ENCODE data around the gene SNRNP25.

SNRNP25 gene

DNA sequence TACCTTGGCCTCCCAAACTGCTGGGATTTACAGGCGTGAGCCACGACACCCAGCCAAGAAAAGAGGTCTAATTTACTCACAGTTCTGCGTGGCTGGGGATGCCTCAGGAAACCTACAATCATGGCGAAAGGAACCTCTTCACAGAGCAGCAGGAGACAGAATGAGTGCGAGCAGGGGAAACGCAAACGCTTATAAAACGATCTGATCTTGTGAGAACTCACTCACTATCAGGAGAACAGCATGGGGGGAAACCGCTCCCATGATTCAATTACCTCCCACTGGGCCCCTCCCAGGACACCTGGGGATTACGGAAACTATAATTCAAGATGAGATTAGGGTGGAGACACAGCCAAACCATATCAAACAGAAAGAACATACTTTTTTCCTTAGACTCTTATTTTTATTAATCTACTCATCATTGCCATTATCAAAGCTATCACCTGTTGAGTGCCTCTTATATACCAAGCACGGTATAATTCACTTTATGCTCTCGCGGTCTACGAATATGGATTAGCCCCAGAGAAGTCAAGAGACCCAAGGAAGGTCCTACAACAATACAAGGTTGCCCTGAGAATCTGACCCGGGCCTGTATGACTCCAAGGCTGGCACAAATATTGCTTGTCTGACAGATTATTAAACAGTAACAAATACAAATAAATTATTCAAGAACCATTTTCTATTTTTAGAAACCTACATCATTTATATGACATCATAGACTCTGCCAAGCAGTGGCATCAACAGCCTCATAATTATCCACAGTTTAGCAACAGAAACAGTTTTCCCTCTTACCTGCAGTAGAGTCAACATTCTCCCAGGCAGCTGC, 2.6 kb upstream of the SNRNP25 start:
- no peak for DNase-seq (ENCODE audit: insufficient read length, low spot score)
- no peak for TF ChIP-seq POLR2A (IDR thresholded peaks at IDR 0.05; ENCODE audit: low read depth, low read length)
- no peak for FAIRE-seq

GRCh38 chr16:54237-54581, 581 bp downstream of the SNRNP25 start:
- no peak for TF ChIP-seq POLR2A (IDR thresholded peaks at IDR 0.05; ENCODE audit: low read depth, low read length)
- DNase-seq (ENCODE audit: insufficient read length, low spot score): no peak
- no peak for FAIRE-seq

DNA sequence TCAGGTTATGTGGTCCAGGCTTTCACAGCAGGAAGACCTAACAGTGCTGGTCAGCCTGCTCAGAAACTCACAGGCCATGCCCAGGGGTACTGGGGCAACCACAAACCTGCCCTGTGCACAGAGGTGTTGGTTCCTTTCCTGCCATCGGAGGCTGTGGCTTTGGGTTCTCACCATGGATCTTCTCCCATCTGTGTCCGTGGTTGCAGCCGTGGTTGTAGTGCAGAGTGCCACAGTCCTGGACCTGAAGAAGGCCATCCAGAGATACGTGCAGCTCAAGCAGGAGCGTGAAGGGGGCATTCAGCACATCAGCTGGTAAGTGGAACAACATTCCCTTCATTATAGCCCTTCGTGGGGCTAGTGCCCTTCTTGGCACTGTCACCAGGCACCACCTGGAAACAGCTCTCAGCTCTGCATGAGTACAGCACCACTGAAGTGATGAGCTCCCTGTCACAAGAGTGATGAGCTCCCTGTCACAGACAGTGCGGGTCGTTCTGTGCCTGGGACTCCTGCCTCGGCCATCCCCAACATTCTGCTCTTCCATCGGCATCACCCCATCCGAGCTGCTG, 2.0 kb downstream of the SNRNP25 start:
- FAIRE-seq (no peak), DNase-seq (ENCODE audit: insufficient read length, low spot score) (no peak)
- no peak for TF ChIP-seq POLR2A (IDR thresholded peaks at IDR 0.05; ENCODE audit: low read depth, low read length)

- DNase-seq (ENCODE audit: insufficient read length, low spot score) (no peak), FAIRE-seq (no peak)
- no peak for TF ChIP-seq POLR2A (IDR thresholded peaks at IDR 0.05; ENCODE audit: low read depth, low read length)
Measured at GRCh38 chr16:56231-56927, 2.8 kb downstream of the SNRNP25 start.

DNA sequence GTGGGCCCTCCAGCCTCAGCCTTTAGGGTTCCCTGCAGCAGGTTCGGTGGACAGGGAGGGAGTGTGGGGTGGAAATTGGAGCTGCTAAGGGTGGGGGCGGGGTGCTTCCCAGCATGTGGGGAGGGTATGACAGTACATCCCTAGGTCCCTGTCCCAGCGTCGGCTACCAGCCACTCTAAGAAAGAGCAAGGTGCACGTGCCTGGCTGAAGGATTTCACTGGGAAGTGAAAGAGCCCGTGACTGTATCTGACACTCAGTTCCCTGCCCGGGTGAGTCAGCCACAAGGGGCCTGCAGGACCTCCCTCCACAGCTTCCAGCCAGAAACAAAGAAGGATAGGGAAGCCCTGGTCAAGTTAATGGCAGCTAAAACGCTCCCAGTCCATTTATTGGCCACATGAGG, 4.1 kb downstream of the SNRNP25 start:
- TF ChIP-seq POLR2A (IDR thresholded peaks at IDR 0.05; ENCODE audit: low read depth, low read length): no peak
- FAIRE-seq (no peak), DNase-seq (ENCODE audit: insufficient read length, low spot score) (no peak)

- FAIRE-seq (no peak), DNase-seq (ENCODE audit: insufficient read length, low spot score) (no peak)
- no peak for TF ChIP-seq POLR2A (IDR thresholded peaks at IDR 0.05; ENCODE audit: low read depth, low read length)
Measured at GRCh38 chr16:58491-59439, 5.1 kb downstream of the SNRNP25 start.

- no peak for TF ChIP-seq POLR2A (IDR thresholded peaks at IDR 0.05; ENCODE audit: low read depth, low read length)
- DNase-seq (ENCODE audit: insufficient read length, low spot score) (no peak), FAIRE-seq (no peak)
Measured at GRCh38 chr16:59440-60059, 5.9 kb downstream of the SNRNP25 start.

DNA sequence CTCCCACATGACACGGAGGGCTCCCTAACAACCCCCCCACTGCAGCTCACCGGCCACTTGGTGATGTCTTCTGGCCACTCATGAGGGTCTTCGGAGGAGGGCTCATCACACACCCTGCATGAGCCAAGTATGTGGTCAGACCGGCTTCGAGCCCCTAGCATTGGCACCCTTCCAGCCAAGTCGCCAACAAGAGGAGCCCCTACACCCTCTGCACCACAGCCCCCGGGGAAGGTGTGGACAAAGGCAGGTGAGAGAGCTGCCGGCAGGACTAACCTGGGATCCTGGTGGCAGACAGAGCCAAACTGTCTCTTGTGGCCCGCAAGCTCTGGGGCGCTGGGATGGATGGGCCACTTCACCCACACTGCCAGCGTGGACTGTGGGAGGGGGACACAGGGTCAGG, 6.5 kb downstream of the SNRNP25 start:
- no peak for DNase-seq (ENCODE audit: insufficient read length, low spot score)
- TF ChIP-seq POLR2A (IDR thresholded peaks at IDR 0.05; ENCODE audit: low read depth, low read length): no peak
- FAIRE-seq: no peak

- FAIRE-seq (no peak), DNase-seq (ENCODE audit: insufficient read length, low spot score) (no peak)
- no peak for TF ChIP-seq POLR2A (IDR thresholded peaks at IDR 0.05; ENCODE audit: low read depth, low read length)
Measured at GRCh38 chr16:60929-61878, 7.6 kb downstream of the SNRNP25 start.

DNA sequence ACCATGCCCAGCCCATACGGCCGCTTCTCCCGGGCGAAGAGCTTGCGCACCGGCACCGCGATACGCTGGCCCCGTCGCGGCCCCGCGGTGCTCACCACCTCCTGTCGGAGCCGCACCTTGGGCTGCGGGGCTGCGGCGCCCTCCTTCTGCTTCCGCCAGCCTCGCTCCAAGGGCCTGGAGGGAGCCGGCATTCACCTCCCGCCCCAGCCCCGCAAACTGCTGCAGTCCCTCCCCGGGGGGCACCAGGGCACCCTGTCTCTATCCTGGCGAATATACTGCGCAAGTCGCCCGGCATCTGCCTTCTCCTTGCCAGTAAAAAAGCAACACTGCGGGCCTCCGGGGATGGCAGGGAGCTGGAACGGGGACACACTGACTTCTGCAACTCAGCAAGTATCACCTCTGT, 8.3 kb downstream of the SNRNP25 start:
- FAIRE-seq (no peak), DNase-seq (ENCODE audit: insufficient read length, low spot score) (no peak)
- no peak for TF ChIP-seq POLR2A (IDR thresholded peaks at IDR 0.05; ENCODE audit: low read depth, low read length)

GRCh38 chr16:62283-62967, 8.8 kb downstream of the SNRNP25 start:
- no peak for TF ChIP-seq POLR2A (IDR thresholded peaks at IDR 0.05; ENCODE audit: low read depth, low read length)
- DNase-seq (ENCODE audit: insufficient read length, low spot score) (no peak), FAIRE-seq (no peak)

DNA sequence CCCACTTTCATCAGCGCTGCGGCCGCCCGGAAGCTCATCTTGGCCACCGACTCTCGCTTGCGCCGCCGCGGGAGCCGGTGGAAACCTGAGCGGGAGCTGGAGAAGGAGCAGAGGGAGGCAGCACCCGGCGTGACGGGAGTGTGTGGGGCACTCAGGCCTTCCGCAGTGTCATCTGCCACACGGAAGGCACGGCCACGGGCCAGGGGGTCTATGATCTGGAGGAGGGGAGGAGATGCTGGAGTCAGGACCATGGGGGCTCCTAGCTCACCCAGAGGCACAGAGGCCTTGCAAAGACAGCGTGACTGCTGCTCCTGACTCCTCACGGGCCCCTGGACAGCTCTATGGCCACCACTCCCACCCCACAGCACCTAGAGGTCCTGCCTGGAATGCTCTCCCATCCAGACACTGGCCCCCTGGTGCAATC, 9.4 kb downstream of the SNRNP25 start:
- DNase-seq (ENCODE audit: insufficient read length, low spot score) (no peak), FAIRE-seq (no peak)
- TF ChIP-seq POLR2A (IDR thresholded peaks at IDR 0.05; ENCODE audit: low read depth, low read length): no peak
